ENCODE results near the gene MMP15.
A peak's percentile ranks its signal among the peaks of the same experiment; 100 is the strongest.
"Not testable (repeated sequence)": the region's sequence is repeated elsewhere in the genome, so short reads cannot be mapped to it uniquely, and the experiment has no call there.

The MMP15 gene

GRCh38 chr16:58025351-58026138 lies at the start of gene MMP15:
Gene MMP15 (plus strand): TSS chr16:58025754. CDS start chr16:58026351, 597 bp downstream.
- peak; percentile 97 for DNase-seq

- peak; percentile 53 for DNase-seq
Observed at GRCh38 chr16:57976331-57976796, 49.2 kb upstream of the MMP15 start.

- peak; percentile 64 for DNase-seq
Observed at GRCh38 chr16:57977418-57978069, 48.0 kb upstream of the MMP15 start.

GRCh38 chr16:57978070-57978465 lies 47.5 kb upstream of the MMP15 start:
- not testable (repeated sequence) for DNase-seq

GRCh38 chr16:57979006-57979585 lies 46.5 kb upstream of the MMP15 start:
- DNase-seq: no peak

- DNase-seq: no peak
Observed at GRCh38 chr16:57981636-57982035, 43.9 kb upstream of the MMP15 start.

- DNase-seq: no peak
Observed at GRCh38 chr16:57982385-57982784, 43.2 kb upstream of the MMP15 start.

- DNase-seq: peak; percentile 98
Observed at GRCh38 chr16:57984443-57985203, 40.9 kb upstream of the MMP15 start.

GRCh38 chr16:57985204-57986181 lies 40.1 kb upstream of the MMP15 start:
- peak; percentile 44 for DNase-seq

GRCh38 chr16:57986196-57986595 lies 39.4 kb upstream of the MMP15 start:
- DNase-seq: no peak

GRCh38 chr16:57987441-57988177 lies 37.9 kb upstream of the MMP15 start:
- DNase-seq: peak; percentile 49

- peak; percentile 51 for DNase-seq
Observed at GRCh38 chr16:57988929-57989328, 36.6 kb upstream of the MMP15 start.

- peak; percentile 37 for DNase-seq
Observed at GRCh38 chr16:57991551-57992059, 33.9 kb upstream of the MMP15 start.

GRCh38 chr16:57992084-57992483 lies 33.5 kb upstream of the MMP15 start:
- DNase-seq: peak; percentile 38

- no peak for DNase-seq
Observed at GRCh38 chr16:57993438-57993837, 32.1 kb upstream of the MMP15 start.

GRCh38 chr16:57993897-57994296 lies 31.7 kb upstream of the MMP15 start:
- peak; percentile 54 for DNase-seq

- no peak for DNase-seq
Observed at GRCh38 chr16:57994361-57994760, 31.2 kb upstream of the MMP15 start.

GRCh38 chr16:57994778-57995177 lies 30.8 kb upstream of the MMP15 start:
- DNase-seq: peak; percentile 79

- peak; percentile 57 for DNase-seq
Observed at GRCh38 chr16:57995721-57996405, 29.7 kb upstream of the MMP15 start.

Measured in islet precursor cell (in vitro differentiated cells).